Memory B cell (primary cell): ENCODE measurements around the gene MAD1L1.
"Not testable (repeated sequence)": the region's sequence is repeated elsewhere in the genome, so short reads cannot be mapped to it uniquely, and the experiment has no call there.

Experiments used
- ATAC-seq: fragments of 150-1000 bp; cut with Tn5 transposase; 2 replicates; pipeline ENCODE4 v1.10.0; 2021; ENCODE audit warnings: low read depth, mild to moderate bottlenecking, moderate library complexity
- DNase-seq, 2 donors: peaks; one replicate each; pipeline ENCODE4 v3.0.0; 2022; ENCODE audit warnings: low spot score in 2 of 2
- H3K27ac Mint-ChIP-seq: one replicate; pipeline ENCODE4 v1.8.0; 2022; ENCODE audit warnings: mild to moderate bottlenecking, moderate library complexity, mixed read lengths
- H3K27me3 Mint-ChIP-seq: one replicate; pipeline ENCODE4 v1.8.0; 2022; ENCODE audit warnings: mixed read lengths
- H3K36me3 Mint-ChIP-seq: one replicate; pipeline ENCODE4 v1.8.0; 2022; ENCODE audit warnings: mild to moderate bottlenecking, mixed read lengths
- H3K4me1 Mint-ChIP-seq: one replicate; pipeline ENCODE4 v1.8.0; 2022; ENCODE audit warnings: mixed read lengths
- H3K4me3 Mint-ChIP-seq: one replicate; pipeline ENCODE4 v1.8.0; 2022; ENCODE audit warnings: mild to moderate bottlenecking, moderate library complexity, mixed read lengths
- H3K9me3 Mint-ChIP-seq: one replicate; pipeline ENCODE4 v1.8.0; 2022; ENCODE audit warnings: mixed read lengths

Gene MAD1L1

DNA sequence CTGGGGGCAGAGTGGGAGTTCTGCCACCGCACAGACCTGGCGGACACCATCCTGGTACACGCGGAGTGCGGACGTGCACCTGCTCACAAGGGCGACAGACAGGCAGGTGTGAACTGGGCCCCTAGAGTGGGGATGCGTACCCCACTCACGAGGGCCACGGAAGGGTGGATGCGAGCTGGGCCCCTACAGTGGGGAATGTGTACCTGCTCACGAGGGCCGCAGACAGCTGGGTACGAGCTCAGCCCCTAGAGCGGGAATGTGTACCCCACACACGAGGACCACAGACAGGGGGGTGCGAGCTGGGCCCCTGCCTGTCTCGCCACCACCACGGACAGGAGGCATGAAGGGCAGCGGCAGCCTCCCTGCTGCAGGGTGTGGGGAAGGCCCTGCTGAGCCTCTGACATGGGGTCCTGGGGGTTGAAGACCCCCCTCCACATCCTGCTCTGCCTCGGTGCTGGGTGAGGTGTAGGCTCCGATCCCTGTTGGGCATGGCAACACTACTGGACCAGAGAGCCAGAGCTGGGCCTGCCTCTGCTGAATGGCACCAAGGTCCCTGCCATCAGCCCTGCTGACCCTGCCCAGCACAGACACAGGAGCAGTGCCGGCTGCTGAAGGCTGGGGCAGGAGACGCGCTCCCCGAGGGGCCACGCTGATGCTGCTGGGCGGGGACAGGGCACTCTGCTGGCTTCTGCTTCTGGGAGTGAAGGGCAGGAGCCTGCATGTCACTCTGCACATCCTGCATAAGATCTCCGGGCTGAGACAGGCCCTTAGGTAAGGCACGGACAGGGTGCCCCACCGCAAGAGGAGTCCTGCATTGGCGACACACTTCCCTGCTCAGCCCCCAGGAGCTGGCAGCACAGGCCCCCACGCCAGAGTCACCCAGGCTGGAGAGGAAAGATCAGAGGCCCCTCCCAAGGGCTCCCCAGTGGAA is 259.2 kb downstream of the MAD1L1 start:
- H3K4me3 Mint-ChIP-seq, result no peak overlapping the region
- H3K36me3 Mint-ChIP-seq, result peaks cover 14% of the 10 kb centered on the region
- H3K4me1 Mint-ChIP-seq, result peaks cover 11% of the 10 kb centered on the region
- H3K9me3 Mint-ChIP-seq, result no peaks in the 10 kb centered on the region
- peak overlapping the region; percentile 38 for H3K27ac Mint-ChIP-seq
- no peaks in the 10 kb centered on the region for H3K27me3 Mint-ChIP-seq
- no peak for DNase-seq
- ATAC-seq, result no peak

DNA sequence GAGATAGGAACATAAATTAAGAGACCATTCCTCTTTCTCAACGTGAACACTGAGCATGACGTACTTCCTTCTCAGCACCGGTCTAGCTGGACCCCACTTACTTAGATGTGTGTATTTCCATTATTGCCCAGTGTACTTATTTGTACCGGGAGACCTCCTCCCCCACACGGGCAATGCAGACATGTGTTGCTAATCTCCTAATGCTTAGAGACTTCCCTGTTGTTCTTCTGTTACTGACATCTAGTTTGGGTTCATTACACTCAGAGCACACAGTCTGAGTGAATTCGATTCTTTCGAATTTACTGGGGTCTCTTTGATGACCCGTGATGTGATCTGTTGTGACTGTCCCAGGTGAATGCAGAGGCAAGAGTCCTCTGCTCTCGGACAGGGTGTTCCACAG is 260.0 kb downstream of the MAD1L1 start:
- no peak for ATAC-seq
- no peaks in the 10 kb centered on the region for H3K9me3 Mint-ChIP-seq
- peaks cover 9% of the 10 kb centered on the region for H3K36me3 Mint-ChIP-seq
- DNase-seq, result no peak
- no peaks in the 10 kb centered on the region for H3K27me3 Mint-ChIP-seq
- H3K4me1 Mint-ChIP-seq, result peaks cover 13% of the 10 kb centered on the region
- no peak overlapping the region for H3K4me3 Mint-ChIP-seq
- H3K27ac Mint-ChIP-seq, result peak overlapping the region; percentile 38

DNA sequence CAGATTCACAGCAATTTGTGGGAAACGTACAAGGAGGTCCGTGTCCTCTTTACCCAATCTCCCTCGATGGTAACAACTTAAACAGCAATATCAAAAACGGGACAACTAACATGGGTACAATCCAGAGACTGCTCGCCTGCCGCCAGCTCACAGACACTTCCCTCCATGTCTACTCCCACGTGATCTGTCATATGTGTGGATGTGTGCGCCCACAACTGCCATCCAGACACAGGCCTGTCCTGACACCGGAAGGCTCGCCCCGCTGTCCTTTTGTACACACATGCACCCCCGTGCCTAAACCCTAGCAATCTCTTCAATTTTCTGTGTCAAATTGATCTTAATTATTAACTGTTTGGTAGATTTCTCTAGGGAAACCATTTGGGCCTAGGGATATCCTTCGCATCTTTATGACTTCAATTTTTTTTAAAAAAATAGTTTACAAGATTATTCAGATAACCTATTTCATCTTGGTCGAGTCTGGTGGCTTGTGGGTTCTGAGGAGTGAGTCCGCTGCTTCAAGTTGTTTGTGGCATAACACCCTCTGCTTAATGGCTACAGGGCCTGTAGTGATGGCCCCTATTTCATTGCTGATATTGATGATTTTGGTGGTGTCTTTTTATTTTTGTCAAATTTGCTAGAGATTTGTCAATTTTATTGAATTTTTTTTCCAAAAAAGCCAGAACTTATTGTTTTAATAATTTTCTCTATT is 260.6 kb downstream of the MAD1L1 start:
- Mint-ChIP-seq H3K9me3 (no peaks in the 10 kb centered on the region), H3K4me3 (no peak overlapping the region), H3K4me1 (peaks cover 14% of the 10 kb centered on the region), H3K36me3 (peaks cover 14% of the 10 kb centered on the region), H3K27me3 (no peaks in the 10 kb centered on the region), H3K27ac (no peak overlapping the region)
- DNase-seq (no peak), ATAC-seq (no peak)

DNA sequence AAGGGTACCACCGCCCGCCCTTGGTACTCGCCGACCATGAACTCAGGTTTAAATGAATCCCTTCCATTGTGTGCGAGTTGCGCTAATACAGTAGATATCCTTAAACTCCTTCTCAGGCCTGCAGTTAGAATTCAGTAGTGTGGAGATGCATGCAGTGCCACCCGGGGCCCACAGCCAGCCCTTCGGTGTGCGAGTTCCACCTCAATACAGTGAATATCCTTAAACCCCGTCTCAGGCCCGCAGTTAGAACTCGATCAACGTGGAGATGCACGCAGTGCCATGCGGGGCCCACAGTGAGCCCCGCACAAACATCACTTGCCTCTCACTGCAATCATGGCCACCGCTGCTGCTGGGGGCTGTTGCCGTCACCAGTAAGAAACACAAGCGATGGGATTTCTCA is 261.9 kb downstream of the MAD1L1 start:
- ATAC-seq (no peak), DNase-seq (no peak)
- Mint-ChIP-seq H3K4me3 (no peak overlapping the region), H3K27me3 (no peaks in the 10 kb centered on the region), H3K4me1 (peaks cover 14% of the 10 kb centered on the region), H3K27ac (no peak overlapping the region), H3K36me3 (peaks cover 12% of the 10 kb centered on the region), H3K9me3 (no peaks in the 10 kb centered on the region)

DNA sequence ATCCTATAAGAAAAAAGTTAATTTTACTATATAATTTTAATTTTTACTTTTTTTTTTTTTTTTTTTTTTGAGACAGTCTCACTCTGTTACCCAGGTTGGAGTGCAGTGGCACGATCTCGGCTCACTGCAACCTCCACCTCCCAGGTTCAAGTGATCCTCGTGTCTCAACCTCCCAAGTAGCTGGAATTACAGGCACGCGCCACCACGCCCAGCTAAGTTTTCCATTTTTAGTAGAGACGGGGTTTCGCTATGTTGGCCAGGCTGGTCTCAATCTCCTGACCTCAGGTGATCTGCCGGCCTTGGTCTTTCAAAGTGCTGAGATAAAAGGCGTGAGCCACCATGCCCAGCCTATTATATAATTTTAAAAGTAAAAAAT is 262.5 kb downstream of the MAD1L1 start:
- H3K4me1 Mint-ChIP-seq, result peaks cover 14% of the 10 kb centered on the region
- not testable (repeated sequence) for H3K4me3 Mint-ChIP-seq, H3K9me3 Mint-ChIP-seq, DNase-seq, H3K27me3 Mint-ChIP-seq, ATAC-seq
- peak overlapping the region; percentile 60 for H3K27ac Mint-ChIP-seq
- peaks cover 12% of the 10 kb centered on the region for H3K36me3 Mint-ChIP-seq

DNA sequence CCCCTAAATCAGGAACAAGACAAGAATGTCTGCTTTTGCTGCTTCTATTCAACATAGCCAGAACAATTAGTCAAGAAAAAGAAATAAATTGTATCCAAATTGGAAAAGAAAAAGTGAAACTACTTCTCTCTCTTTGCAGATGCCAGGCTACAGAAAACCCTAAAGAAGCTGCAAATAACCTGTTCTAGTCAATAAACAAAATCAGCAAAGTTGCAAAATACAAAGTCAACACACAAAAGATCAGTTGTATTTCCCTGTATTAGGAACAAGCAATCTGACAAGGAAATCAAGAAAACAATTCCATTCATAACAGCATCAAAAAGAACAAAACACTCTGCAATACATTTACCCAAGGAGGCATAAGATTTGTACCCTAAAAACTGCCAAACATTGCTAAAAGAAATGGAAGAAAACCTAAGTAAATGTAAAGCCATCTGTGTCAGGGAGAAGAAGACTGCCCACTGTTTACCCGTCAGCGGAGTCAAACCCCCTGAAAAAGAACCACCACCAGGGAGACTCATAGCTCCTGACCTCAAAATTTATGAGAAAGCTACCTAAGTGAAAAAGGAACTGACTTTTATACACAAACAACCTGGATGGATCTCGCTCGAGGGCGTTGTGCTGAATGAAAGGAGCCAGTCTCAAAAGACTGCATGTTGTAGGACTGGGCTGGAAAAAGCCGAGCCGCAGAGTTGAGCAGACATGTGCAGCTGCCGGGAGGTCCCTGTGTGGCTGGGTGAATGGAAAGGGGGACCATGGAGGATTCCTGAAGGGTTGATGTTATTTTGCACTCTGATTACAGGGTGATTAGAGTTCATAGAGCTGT is 263.1 kb downstream of the MAD1L1 start:
- Mint-ChIP-seq H3K27me3 (no peaks in the 10 kb centered on the region), H3K9me3 (no peaks in the 10 kb centered on the region), H3K27ac (peak overlapping the region; percentile 60), H3K4me1 (peaks cover 14% of the 10 kb centered on the region), H3K36me3 (peaks cover 12% of the 10 kb centered on the region), H3K4me3 (no peak overlapping the region)
- ATAC-seq (no peak), DNase-seq (no peak)

DNA sequence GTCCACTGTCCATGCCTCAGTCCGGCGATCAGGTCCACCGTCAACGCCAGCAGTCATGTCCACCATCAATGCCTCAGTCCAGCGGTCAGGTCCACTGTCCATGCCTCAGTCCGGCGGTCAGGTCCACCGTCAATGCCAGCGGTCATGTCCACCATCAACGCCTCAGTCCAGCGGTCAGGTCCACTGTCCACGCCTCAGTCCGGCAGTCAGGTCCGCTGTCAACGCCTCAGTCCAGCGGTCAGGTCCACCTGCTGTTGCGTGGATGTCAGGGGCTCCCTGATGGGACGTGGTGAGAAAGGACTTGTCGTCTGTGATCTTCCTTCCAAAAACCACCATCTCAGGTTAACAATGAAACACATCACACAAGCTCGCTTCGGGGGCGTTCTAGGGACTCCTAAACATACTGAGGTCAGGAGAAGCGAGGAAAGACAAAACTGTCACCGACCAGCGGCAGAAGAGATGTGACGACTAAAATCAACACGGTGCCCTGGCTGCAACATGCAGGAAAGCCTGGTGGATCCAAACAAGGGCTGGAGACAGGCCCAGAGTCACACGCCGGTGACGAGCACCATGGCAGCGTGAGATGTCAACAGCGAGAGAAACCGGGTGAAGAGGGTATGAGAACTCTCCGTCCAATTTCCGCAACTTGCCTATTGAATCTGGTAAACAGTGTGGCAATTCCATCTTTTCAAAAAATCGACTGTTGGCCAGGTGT is 264.2 kb downstream of the MAD1L1 start:
- peaks cover 10% of the 10 kb centered on the region for H3K4me1 Mint-ChIP-seq
- no peak for ATAC-seq
- no peak for DNase-seq
- H3K27ac Mint-ChIP-seq, result no peak overlapping the region
- no peak overlapping the region for H3K4me3 Mint-ChIP-seq
- H3K27me3 Mint-ChIP-seq, result no peaks in the 10 kb centered on the region
- H3K9me3 Mint-ChIP-seq, result no peaks in the 10 kb centered on the region
- H3K36me3 Mint-ChIP-seq, result peaks cover 9% of the 10 kb centered on the region

DNA sequence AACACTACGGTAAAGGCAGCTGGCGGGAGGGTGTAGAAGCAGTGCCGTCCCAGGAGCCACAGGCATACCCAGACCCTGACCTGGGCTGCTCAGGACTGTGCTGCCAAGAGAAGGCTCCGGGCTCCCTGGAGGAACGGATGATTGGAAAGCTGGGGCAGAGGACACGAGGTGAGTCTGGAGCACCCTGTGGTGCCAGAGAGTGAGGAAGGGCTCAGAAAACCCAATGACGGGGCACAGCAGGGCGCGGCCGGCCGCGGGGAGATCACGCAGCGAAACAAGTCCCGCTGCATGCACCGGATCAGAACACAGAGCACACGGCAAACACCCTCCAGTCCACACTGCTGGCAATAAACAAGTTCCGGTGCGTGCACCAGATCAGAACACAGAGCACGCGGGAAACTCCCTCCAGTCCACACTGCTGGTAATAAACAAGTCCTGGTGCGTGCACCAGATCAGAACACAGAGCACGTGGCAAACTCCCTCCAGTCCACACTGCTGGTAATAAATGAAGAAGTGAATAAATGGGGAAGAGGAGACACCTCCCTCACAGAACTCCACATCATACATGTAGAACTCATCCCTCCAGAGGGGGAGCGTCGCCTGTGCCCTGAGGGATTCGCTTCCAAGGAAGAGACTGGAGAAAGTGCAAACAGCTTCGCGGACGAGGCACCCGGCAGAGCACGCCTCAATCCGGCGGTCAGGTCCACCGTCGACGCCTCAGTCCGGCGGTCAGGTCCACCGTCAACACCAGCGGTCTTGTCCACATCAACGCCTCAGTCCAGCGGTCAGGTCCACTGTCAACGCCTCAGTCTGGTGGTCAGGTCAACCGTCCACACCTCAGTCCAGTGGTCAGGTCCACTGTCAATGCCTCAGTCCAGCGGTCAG is 265.0 kb downstream of the MAD1L1 start:
- Mint-ChIP-seq H3K27ac (peak overlapping the region; percentile 11), H3K27me3 (no peaks in the 10 kb centered on the region)
- DNase-seq, result no peak

DNA sequence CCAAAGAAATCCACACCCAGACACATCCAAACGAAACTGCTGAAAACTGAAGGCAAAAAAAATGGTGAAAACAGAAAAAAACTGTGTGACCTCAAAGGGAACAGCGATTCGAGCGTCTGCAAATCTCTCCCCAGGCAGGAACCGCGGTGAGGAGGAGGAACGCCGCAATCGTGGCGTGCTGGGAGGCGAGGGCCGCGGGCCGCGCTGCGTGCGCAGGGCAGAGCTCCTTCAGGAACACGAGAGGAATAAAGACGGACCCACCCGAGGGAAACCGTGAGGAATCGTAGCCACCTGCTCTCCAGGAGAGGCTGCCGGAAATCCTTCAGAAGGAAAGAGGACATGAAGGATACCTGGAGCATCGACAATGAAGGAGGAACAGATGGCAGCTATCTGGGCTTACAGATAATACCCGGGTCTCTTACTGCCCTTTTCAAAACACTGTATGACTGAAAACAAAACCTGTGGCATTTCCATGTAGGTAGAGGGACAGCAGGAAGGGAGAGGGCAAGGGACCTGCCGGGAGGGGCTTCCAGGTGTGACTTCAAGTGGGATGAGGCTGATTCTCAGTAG is 266.0 kb downstream of the MAD1L1 start:
- H3K27me3 Mint-ChIP-seq, result no peaks in the 10 kb centered on the region
- peaks cover 19% of the 10 kb centered on the region for H3K36me3 Mint-ChIP-seq
- DNase-seq, result no peak
- ATAC-seq, result no peak
- peaks cover 10% of the 10 kb centered on the region for H3K4me1 Mint-ChIP-seq
- H3K27ac Mint-ChIP-seq, result peak overlapping the region; percentile 11
- H3K4me3 Mint-ChIP-seq, result no peak overlapping the region
- peaks cover 4% of the 10 kb centered on the region for H3K9me3 Mint-ChIP-seq

More for the DNA sequence above, 265.0 kb downstream of the MAD1L1 start:
- peak; percentile 85 for ATAC-seq
- H3K4me1 Mint-ChIP-seq, result peaks cover 10% of the 10 kb centered on the region
- H3K9me3 Mint-ChIP-seq, result no peaks in the 10 kb centered on the region
- H3K36me3 Mint-ChIP-seq, result peaks cover 12% of the 10 kb centered on the region
- peak overlapping the region; percentile 7 for H3K4me3 Mint-ChIP-seq

DNA sequence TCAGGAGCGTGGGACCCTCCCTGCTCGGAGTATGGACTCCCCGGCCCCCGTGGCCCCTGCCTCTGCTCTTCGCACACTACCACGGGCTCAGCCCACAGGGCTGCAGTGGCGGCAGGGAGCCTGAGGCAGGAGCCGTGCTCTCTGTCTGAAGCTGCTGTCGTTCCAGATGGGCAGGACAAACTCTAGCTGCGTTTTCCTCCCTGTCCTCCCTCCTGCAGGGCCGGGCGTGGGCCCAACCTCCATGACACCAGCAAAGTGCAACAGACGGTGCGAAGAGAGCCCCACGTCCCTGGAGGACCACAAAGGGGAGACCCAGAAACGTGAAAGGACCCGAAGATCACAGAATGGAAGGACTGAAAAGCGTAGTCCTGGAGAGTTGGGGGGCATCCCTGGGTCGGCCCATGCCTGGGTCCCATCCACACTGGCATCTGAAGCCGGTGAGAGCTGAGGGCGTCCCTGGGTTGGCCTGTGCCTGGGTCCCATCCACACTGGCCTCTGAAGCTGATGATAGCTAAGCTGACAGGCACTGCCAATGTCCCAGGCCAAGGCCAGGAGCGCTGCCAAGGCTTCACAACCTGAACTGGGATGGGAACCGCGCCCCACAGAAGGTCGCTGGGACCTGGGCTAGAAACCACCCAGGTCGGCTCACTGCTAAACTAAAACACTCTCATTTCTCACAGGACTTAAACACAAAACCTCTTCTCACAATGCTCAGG is 267.0 kb downstream of the MAD1L1 start:
- Mint-ChIP-seq H3K27ac (no peak overlapping the region), H3K4me3 (no peak overlapping the region), H3K9me3 (peaks cover 9% of the 10 kb centered on the region), H3K4me1 (peaks cover 10% of the 10 kb centered on the region), H3K36me3 (peaks cover 27% of the 10 kb centered on the region), H3K27me3 (no peaks in the 10 kb centered on the region)
- ATAC-seq, result no peak
- no peak for DNase-seq

DNA sequence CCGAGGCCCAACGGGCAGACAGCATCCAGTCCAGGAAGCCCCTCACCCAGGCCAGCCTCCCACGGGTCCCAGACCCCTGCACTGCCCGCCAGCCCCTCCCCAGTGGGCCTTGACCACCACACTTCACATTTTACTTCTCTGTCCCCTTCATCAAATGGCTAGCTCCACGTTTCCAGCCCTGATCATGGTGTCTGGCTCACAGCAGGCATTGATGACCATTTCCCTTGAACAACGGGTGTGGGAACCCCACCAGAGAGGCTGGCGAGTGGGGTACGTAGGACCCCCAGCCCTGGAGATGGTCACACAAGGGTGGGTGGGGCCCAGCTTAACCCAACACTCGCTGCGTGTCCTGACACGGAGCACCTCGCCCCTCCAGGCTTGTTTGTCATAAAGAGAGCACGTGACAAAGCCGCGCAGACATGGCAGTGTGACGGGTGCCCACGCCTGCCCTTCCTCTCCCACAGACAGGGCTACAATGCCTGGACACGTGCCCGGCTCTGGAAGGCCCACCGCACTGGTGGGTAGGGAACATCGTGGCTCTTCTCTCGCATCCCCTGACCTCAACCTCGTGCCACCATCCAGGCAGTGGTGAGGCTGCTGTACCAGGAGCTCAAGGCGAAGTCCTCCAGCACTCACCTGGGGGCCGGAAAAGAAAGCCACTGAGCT is 267.7 kb downstream of the MAD1L1 start:
- Mint-ChIP-seq H3K4me1 (peaks cover 12% of the 10 kb centered on the region), H3K36me3 (peaks cover 33% of the 10 kb centered on the region), H3K4me3 (no peak overlapping the region), H3K9me3 (peaks cover 9% of the 10 kb centered on the region), H3K27me3 (no peaks in the 10 kb centered on the region), H3K27ac (no peak overlapping the region)
- DNase-seq (no peak), ATAC-seq (no peak)
